ENCODE data around the gene NAIP. TPM values are rescaled to one million over a fixed set of nuclear protein-coding genes. Genes with fewer than 3 reads are reported as not detected.

The NAIP gene
- total RNA-seq, 4 donors from 2014 or later = 8.5 to 72.1 (median 16.7) TPM

Other genes starting within 250 kb of the NAIP start
- gene SERF1A, start 124.7 kb downstream of the NAIP start, total RNA-seq = 1 to 10 TPM; 1.8 to 8.1 (median 2.8) TPM
- 10 to 100 TPM; 20.7 to 54.1 (median 25.0) TPM for gene SMN1, start 100.3 kb downstream of the NAIP start, total RNA-seq
- gene GTF2H2, start 42.3 kb upstream of the NAIP start, total RNA-seq = 10 to 100 TPM in 2 of 4 donors, 1 to 10 TPM in 2; 7.5 to 23.1 (median 11.2) TPM